NCI-H526 treated with DMSO at 0.1 percent for 48 hours (cell line): ENCODE data around the gene ZNF280B.
"Not testable (repeated sequence)": the region's sequence is repeated elsewhere in the genome, so short reads cannot be mapped to it uniquely, and the experiment has no call there.

ENCODE experiments used
- DNase-seq: peaks from one replicate; lab custom pipeline; 2025; lab: John Stamatoyannopoulos, UW

ZNF280B gene

DNA sequence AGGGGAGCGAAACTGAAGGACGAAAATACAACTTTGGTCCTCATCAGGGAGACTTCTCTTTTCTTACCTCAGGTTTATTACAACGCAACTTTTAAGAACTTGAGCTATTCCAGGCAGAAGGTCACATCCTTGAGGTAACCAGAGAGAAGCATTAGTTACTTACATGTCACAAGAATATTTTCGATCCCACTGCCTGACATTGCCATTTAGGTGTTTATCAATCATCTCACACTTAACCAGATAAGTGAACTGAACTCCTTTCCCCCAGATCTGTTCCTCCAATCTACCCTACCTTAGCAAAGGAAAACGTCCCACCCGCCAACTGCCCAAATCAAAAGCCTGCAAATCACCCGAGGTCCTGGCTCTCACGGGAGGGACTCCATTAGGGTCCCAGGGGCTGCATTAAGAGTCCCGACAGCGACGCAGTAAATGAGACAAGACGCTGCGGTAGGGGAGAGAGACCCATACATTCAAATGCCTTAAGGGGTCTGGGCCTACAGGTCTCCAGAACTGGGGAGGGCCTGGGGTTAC is 734 bp downstream of the ZNF280B start:
- no peak for DNase-seq

DNA sequence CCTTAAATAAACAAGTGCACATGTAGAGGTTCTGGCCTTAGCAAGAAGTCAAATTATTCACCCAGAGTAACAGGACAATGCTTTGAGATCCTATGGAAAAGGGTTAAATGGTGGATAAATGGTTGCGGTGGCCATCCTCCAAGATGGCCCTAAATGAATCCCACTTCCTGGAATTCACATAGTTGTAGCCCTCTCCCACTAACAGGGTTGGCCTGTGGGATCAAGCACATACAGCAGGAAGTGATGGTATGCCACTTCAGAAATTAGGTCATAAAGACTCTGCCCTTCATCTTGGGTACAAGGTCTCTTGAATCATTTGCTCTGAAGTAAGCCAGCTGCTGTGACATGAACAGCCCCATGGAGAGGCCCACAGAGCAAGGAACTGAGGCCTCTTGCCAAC is 1.8 kb downstream of the ZNF280B start:
- DNase-seq: no peak

DNA sequence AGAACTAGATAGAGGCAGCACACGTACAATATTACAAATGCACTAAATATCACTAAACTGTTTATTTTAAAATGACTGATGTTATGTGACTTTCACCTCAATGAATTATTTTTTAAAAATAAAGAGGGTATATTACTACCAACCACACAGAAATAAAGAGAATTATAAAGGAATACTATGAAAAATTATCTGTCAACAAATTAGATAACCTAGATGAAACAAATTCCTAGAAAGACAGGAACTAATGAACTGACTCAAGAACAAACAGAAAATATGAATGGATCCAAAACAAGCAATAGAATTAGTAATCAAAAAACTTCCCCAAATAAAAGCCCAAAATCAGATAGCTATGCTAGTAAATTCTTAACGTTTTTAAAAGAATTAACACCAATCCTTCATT is 10.3 kb downstream of the ZNF280B start:
- DNase-seq: no peak

DNA sequence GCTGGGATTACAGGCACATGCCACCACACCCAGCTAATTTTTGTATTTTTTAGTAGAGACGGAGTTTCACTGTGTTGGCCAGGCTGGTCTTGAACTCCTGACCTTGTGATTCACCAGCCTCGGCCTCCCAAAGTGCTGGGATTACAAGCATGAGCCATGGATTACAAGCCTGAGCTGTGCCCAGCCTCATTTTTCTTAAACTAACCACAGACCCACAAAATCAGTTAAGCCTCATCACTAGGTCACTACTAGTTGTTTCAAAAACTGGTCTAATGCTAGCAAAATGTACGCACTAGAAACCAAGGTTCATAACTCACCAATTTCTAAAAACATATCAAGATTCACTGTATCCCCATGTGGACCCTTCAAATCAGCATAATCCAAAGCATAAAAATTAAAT is 17.0 kb downstream of the ZNF280B start:
- DNase-seq: not testable (repeated sequence)

DNA sequence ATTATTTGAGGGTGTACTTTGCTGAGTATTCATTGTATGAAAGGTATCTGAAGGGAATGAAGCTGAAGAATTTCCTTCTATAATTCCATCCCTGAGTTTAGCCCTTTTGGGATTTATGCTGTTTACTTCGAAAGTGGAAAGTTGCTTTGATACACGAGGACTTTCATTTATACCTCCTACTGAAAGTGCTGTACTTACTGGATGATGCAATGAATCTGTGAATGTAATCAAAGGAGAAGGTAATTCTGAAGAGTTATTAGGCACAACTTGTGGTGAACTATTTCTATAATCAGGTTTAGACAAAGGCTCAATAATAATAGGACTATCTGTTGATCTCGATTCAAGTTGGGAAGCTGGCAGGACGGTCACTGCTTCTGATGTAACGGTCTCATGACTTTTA is 19.8 kb downstream of the ZNF280B start:
- DNase-seq: no peak

DNA sequence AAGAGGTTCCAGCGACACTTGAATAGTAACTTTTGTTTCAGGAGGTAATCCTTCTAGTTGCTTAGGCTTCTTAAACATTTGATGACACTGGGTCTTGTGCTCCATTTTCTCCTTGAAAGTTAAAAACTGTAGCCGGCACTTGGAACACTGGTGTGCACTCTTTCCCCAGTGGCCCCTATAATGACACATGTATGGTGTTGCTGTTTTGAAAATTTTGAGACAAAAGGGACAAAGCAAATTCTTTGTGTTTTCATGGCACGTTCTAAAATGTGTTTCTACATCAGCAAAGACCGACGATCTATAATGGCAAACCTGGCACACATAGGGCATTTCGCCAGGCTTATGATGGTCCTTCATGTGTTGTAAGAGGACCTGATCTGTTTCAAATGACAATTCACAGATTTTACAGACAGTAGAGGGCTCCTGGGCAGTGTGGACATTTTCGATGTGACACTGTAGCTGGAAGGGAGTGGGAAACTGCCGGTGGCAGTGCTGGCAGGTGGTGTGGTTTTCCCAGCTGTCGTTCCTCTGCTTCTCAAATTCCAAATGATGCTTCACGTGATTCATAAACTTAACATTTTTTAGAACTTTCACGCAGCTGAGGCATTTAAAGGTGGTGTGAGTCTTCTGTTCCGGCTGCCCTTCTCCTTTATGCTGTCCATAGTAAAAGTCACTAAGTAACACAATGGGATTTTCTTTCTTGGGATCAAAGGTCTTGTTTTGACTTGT is 20.5 kb downstream of the ZNF280B start:
- DNase-seq: no peak

DNA sequence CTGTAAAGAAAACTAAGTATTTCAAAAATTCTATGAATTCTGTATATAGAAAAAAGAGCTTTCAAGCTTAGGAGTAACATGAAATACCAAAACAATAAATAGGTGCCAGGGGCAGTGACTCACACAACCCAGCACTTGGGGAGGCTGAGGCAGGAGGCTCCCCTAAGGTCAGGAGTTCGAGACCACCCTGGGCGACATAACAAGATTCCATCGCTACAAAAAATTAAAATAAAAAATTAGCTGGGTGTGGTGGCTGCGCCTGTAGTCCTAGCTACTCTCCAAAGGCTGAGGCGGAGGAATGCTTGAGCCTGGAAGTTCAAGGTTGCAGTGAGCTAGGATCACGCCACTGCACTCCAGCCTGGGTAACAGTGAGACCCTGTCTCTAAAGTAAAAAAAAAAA is 21.5 kb downstream of the ZNF280B start:
- no peak for DNase-seq

DNA sequence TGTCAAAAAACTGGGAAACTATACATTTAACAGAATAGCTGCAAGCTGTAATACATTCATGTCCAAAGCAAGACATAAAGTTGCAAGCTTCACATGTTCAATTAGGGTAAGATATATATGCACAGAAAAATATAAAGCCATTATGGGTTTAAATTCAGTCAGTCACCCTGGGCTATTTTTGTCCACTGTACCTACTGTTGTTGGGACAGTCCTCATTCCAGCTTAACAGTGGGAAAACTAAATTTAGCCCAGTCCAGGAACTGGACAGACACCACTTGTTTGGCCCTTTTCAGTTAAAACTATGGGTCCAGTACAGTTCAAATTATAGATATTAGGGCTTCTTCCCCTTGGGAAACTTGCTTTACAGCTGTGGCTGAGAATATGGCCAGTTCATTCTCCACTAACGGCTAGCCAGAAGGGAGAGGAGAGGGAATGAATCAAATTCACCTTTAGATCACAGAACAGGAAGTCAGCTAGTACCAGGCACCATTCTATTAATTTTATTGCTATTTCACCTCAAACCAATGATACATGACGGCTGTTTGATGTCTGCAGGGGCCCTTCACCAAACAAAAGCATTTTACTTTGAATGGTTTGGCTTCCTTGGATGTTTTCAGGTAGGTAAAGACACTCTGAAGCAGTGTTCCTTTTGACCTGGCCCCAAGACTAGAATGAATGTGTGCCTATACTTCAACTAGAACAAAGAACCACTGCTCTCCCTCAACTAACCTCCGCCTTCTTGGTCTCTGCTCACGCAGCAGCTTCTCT is 22.2 kb downstream of the ZNF280B start:
- DNase-seq: no peak

DNA sequence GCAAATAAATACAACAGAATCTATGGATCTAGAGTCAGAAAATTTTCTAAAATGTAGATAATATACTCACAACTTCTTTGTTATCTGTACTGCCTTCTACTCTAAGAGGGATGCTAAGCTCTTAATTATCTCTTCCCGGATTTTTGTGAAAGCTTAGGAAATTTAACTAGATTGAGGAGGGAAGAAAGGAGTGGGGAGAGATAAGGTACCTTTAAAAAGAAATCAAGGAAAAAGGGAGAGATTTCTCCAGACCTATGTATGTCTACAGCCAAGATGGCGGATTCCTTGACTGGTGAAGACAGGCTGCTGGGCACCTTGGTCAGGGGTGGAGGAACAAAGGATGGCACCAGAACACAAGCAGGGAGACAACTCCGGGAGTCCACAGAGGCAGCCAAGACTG is 23.0 kb downstream of the ZNF280B start:
- no peak for DNase-seq

DNA sequence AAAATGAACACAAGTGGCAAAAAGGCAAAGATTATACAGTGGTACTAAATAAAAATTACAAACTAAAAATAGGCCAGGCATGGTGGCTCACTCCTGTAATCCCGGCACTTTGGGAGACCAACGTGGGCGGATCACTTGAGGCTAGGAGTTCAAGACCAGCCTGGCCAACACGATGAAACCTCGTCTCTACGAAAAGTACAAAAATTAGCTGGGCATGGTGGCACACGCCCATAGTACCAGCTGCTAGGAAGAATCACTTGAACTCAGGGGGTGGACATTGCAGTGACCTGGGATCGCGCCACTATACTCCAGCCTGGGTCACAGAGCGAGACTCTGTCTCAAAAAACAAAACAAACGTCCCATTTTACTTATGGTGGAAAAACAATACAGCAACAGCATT is 24.5 kb downstream of the ZNF280B start:
- DNase-seq: no peak

DNA sequence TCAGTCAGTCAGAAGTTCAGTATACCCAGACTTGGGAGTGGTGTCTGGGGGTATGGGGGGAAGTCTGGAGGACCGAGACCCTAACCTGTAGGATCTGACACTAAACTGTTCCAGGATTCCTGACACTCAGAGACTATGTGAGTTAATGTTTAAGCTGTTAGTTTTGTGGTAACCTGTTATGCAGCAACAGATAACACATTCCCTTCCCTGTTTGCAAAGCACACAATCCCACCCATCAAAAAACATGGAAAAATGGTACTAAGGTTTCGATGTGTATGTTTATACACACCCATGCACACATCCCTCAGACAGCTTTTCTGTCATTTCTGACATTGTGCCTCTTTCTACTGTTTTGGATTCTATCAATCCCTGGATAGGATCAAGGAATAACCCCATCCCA is 27.6 kb downstream of the ZNF280B start:
- no peak for DNase-seq

DNA sequence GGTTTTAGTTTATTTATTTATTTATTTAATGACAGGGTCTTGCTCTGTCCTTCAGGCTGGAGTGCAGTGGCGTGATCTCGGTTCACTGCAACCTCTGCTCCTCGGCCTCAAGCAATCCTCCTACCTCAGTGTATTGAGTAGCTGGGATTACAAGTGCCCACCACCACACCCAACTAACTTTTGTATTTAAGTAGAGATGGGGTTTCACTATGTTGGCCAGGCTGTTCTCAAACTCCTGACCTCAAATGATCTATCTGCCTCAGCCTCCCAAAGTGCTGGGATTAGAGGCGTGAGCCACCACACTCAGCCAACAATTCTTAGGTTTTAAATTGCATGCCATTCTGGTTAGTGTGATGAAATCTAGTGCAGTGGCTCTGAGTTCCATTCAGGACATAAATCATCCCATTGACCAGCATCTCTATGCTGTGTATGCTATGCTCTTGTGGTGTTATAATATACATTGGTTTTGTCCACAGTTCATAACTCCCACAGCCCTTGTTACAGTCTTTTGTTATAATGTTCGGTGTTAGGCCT is 28.5 kb downstream of the ZNF280B start:
- DNase-seq: no peak

DNA sequence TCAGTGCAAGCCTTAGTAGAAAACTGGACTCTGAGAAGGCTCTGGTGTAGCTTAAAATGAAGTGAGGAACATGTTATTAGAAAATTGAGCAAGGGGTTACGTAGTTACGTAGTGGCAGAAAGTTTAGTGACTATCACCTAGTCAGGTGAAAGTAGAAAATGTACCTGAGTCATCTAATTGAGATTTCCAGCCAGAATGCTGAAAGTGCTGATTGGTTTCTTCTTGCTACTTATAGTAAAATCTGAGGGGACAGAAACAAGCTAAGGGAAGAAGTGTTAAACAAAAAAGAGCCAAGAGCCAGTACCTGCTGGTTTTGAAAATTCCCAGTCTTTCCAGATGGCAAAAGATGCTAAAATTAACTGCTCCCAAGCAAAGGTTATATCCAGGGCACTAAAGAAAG is 29.4 kb downstream of the ZNF280B start:
- no peak for DNase-seq

DNA sequence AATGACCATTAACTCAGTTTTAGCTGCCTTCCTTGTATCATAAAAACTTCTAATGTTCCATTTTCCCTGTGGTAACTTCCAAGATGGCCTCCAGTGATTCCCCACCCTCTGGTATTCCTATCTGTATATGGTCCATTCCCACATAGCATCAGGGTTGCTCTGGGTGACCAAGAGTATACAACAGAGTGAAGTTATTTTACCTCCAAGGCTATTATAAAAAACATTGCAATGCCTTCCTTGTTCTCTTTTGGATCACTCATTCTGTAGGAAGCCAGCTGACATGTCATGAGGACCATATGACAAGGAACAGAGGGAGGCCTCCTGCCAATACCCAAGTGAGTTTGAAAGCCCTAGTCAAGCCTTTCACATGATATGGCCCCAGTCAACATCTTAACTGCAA is 30.1 kb downstream of the ZNF280B start:
- DNase-seq: no peak

DNA sequence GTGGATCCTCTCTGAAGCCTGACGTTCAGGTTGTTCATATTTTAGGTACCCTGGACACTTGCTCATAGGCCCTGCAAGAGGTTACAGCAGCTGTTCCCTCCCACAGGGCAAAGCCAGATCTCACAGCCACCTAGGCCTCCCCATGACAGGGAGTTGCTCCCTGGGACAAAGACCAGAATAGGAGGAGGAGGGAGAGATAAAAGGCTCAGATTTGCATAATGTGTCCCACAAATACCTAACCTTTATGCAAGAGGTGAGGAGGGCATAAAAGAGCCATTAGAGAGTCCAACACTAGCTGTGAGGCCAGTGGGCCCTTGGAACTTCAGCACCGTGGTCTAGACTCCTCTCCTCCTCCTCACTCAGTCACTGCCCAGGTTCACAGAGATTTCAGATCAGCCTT is 33.8 kb downstream of the ZNF280B start:
- DNase-seq: peak; percentile 5

DNA sequence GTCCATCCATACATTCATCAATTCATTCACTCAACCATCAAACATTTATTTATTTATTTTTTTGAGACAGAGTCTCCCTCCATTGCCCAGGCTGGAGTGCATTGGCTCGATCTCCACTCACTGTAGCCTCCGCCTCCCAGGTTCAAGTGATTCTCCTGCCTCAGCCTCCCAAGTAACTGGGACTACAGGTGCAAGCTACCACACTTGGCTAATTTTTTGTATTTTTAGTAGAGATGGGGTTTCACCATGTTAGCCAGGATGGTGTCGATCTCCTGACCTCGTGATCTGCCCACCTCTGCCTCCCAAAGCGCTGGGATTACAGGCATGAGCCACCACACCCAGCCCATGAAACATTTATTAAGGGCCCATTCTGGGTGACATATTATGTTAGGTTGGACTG is 37.4 kb downstream of the ZNF280B start:
- not testable (repeated sequence) for DNase-seq

DNA sequence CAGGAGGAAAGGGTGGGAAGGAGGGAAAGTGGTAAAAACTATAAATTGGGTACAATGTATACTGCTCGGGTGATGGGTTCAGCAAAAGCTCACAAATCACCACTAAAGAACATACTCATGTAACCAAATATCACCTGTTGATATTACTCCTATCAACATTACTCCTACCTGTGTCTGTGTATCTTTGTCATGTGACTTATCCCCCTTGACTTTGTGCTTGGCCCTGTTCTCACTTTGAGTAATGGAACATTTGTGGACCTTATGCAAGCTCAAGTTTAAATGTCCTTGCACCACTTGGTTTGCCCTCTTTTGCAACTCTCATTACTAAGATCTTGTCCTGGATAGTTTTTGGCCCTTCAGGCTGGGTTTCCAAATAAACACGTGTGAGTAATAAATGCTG is 39.0 kb downstream of the ZNF280B start:
- DNase-seq: no peak

DNA sequence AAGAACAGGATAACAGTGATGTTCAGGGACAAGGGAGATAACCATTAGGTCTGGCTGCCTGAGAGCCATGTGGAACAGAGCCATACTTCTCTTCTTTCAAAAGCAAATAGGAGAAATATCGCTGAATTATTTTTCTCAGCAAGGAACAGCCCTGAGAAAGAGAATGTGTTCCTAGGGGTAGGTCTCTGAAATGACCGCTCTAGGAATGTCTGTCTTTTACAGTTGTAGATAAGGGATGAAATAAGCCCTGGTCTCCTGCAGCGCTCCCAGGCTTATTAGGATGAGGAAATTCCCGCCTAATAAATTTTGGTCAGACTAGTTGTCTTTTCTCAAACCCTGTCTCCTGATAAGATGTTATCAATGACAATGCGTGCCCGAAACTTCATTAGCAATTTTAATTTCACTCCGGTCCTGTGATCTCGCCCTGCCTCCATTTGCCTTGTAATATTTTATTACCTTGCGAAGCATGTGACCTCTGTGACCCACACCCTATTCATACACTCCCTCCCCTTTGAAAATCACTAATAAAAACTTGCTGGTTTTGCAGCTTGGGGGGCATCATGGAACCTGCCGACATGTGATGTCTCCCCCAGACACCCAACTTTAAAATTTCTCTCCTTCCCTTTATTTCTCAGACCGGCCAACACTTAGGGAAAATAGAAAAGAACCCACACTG is 39.6 kb downstream of the ZNF280B start:
- not testable (repeated sequence) for DNase-seq

DNA sequence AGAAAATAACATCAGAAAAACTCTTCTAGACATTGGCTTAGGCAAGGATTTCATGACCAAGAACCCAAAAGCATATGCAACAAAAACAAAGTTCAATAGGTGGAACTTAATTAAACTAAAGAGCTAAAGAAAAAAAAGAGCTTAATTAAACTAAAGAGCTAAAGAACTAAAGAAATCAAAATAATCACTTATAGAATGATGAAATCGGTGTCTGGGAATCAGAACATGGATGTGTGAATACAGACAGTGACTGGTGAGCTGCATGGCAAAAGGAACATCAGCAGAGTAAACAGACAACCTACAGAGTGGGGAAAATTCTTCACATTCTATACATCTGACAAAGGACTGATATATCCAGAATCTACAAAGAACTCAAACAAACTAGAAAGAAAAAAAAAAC is 41.4 kb downstream of the ZNF280B start:
- no peak for DNase-seq

DNA sequence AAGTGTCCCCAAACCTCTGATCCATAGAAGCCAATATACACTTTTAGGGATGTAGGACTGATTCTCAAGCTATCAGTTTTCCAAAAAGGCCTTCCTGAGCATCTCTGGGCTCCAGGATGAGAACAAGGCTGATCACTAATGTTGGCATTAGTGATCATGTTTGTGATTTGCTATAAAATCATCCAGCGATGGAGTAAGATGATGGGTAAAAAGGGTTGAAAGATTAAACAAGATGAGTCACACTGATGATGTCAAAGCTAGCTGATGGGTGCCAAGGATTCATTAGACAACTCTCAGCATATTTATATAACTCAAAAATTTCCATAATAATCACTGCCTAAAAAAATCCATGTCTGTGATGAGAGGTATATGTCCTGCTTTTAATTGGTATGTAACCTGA is 42.8 kb downstream of the ZNF280B start:
- no peak for DNase-seq

DNA sequence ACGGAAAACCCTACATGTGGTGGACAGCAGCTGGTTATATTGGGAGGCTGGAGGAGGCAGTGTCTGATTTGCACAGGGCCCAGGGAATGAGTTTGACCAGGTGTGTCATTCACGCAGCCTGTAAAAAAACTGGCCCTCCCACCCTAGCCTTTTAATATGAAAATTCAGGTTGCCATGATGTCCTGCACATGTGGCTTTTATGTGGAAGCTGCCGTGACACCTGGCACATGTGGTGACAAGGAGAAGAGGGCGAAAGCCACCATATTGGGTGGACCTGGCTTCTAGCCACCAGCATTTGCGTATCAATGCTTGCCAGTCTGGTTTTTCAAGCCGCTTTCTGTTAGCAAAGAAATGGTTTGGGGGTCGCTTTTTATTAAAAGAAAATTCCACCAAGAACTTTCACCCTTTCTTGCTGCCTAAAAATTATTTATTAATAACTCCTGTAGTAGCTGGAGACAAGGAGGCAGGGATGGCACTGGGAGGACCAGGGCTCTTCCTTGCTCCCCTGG is 43.4 kb downstream of the ZNF280B start:
- DNase-seq: no peak

DNA sequence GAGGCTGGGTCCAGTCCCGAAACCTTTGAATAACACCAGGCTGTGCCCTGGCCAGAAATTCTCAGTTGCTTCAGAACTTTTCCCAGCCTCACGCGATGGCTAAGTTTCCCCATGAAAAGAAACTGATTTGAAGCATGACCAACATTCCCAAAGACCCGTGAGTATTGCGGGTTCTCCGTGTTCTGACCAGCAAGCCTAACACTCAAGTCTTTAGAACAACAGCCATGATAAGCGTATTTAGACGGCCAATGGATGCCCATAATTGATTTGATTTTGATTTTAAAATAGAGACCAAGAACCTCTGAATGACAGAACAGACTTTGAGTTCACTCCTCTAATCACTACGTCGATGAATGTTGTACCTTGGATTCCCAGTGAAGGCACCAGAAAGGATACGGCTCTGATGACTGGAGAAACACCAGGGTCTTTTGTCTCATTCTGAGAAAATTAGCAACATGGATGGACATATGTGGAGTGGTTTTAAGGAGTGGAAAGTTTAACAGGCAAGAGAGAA is 43.9 kb downstream of the ZNF280B start:
- DNase-seq: no peak
